OCI-LY1 (cell line): Measurements from ENCODE around the gene ST6GAL2.

Source experiments
- H2AFZ ChIP-seq: fragments of 200-600 bp; sonication (generic), shearing (Covaris generic); 2 replicates; pipeline ENCODE4 v1.6.0; 2014; ENCODE audit warnings: antibody characterized with exemption, mild to moderate bottlenecking, low read length
- H3F3A ChIP-seq: fragments of 200-600 bp; sonication (generic), shearing (Covaris generic); 2 replicates; pipeline ENCODE4 v1.6.0; 2014; ENCODE audit warnings: mild to moderate bottlenecking, antibody characterized with exemption, low read length, moderate library complexity; ENCODE audit not compliant: insufficient read depth
- H3K27ac ChIP-seq: fragments of 200-600 bp; sonication (generic); 2 replicates; pipeline ENCODE4 v1.5.1; 2014; ENCODE audit warnings: low read length, mixed run types, mild to moderate bottlenecking, low read depth; ENCODE audit not compliant: poor library complexity, severe bottlenecking
- H3K27me3 ChIP-seq: fragments of 200-600 bp; sonication (generic); 2 replicates; pipeline ENCODE4 v1.6.0; 2014; ENCODE audit warnings: antibody characterized with exemption, mild to moderate bottlenecking, low read length, moderate library complexity; ENCODE audit not compliant: insufficient read depth
- H3K36me3 ChIP-seq: fragments of 200-600 bp; sonication (generic); 2 replicates; pipeline ENCODE4 v1.6.1; 2014; ENCODE audit warnings: mild to moderate bottlenecking, antibody characterized with exemption, low read length, moderate library complexity, mixed read lengths; ENCODE audit not compliant: insufficient read depth
- H3K4me1 ChIP-seq: fragments of 200-600 bp; sonication (generic); 2 replicates; pipeline ENCODE4 v1.5.1; 2014; ENCODE audit warnings: mild to moderate bottlenecking, low read length, moderate library complexity; ENCODE audit not compliant: insufficient read depth, severe bottlenecking
- H3K4me2 ChIP-seq: fragments of 200-600 bp; sonication (generic), shearing (Covaris generic); 2 replicates; pipeline ENCODE4 v1.6.1; 2014; ENCODE audit warnings: low read length
- H3K4me3 ChIP-seq: fragments of 200-600 bp; sonication (generic); 2 replicates; pipeline ENCODE4 v1.5.1; 2014; ENCODE audit warnings: low read length, low read depth, mild to moderate bottlenecking, mixed read lengths; ENCODE audit not compliant: poor library complexity, severe bottlenecking
- H3K79me2 ChIP-seq: fragments of 200-600 bp; shearing (Covaris generic); 2 replicates; pipeline ENCODE4 v1.6.1; 2016; ENCODE audit warnings: mixed run types, low read length, mixed read lengths; ENCODE audit not compliant: insufficient read depth
- H3K9ac ChIP-seq: fragments of 200-600 bp; sonication (generic), shearing (Covaris generic); 2 replicates; pipeline ENCODE4 v1.6.1; 2014; ENCODE audit warnings: mild to moderate bottlenecking, low read length, mixed read lengths
- H3K9me2 ChIP-seq: fragments of 200-600 bp; sonication (generic), shearing (Covaris generic); 2 replicates; pipeline ENCODE4 v1.6.1; 2014; ENCODE audit warnings: low read depth, mild to moderate bottlenecking, low read length, mixed read lengths
- H3K9me3 ChIP-seq: fragments of 200-600 bp; shearing (Covaris generic); 2 replicates; pipeline ENCODE4 v1.6.1; 2014; ENCODE audit warnings: low read length, mixed read lengths
- H4K20me1 ChIP-seq: fragments of 200-600 bp; sonication (generic), shearing (Covaris generic); 2 replicates; pipeline ENCODE4 v1.6.0; 2016; ENCODE audit warnings: mild to moderate bottlenecking, low read length; ENCODE audit not compliant: insufficient read depth
- EZH2 ChIP-seq: fragments of 200-600 bp; sonication (generic), shearing (Covaris generic); IDR thresholded peaks from 2 replicates; pipeline ENCODE4 v1.8.0; 2017; ENCODE audit warnings: borderline replicate concordance, mixed run types, mild to moderate bottlenecking, antibody characterized with exemption, low read length, moderate library complexity, mixed read lengths
- TF ChIP-seq, protein P1 (sequence below): fragments of 200-600 bp; sonication (generic), shearing (Covaris generic); IDR thresholded peaks from 2 replicates; pipeline ENCODE4 v1.5.1; 2017; ENCODE audit warnings: mild to moderate bottlenecking, antibody characterized with exemption, low read length, moderate library complexity, mixed read lengths

ST6GAL2 gene

DNA sequence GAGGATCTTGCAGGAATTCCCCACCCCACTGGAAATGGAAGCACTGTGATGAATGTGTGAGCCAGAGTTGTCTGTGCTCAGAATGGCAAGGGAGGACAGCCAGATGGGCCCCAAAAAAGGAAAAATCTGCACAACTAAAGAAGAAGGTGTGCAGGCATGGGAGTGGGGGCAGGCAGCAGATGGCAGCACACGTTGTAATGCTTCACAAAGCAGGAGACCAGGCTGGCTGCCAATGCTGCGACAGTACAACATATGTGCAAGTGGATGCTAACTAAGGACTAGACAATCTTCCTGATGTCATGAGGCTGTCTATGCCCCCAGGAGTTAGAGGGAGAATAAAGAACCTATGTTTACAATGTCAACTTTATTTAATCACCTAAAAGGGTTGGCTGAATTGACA is 27.2 kb downstream of the ST6GAL2 start:
- no peak overlapping the region for H3K9ac ChIP-seq
- H3K27ac ChIP-seq, result no peak overlapping the region
- no peak overlapping the region for H2AFZ ChIP-seq
- TF ChIP-seq, protein P1, sequence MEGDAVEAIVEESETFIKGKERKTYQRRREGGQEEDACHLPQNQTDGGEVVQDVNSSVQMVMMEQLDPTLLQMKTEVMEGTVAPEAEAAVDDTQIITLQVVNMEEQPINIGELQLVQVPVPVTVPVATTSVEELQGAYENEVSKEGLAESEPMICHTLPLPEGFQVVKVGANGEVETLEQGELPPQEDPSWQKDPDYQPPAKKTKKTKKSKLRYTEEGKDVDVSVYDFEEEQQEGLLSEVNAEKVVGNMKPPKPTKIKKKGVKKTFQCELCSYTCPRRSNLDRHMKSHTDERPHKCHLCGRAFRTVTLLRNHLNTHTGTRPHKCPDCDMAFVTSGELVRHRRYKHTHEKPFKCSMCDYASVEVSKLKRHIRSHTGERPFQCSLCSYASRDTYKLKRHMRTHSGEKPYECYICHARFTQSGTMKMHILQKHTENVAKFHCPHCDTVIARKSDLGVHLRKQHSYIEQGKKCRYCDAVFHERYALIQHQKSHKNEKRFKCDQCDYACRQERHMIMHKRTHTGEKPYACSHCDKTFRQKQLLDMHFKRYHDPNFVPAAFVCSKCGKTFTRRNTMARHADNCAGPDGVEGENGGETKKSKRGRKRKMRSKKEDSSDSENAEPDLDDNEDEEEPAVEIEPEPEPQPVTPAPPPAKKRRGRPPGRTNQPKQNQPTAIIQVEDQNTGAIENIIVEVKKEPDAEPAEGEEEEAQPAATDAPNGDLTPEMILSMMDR, result no peak
- no peak for TF ChIP-seq EZH2
- H3F3A ChIP-seq, result no peaks in the 10 kb centered on the region
- H3K4me3 ChIP-seq, result no peak overlapping the region
- H3K4me2 ChIP-seq, result no peak overlapping the region
- H3K4me1 ChIP-seq, result no peaks in the 10 kb centered on the region
- H3K36me3 ChIP-seq, result no peaks in the 10 kb centered on the region
- no peaks in the 10 kb centered on the region for H3K9me3 ChIP-seq
- no peaks in the 10 kb centered on the region for H3K9me2 ChIP-seq
- no peaks in the 10 kb centered on the region for H3K79me2 ChIP-seq
- H3K27me3 ChIP-seq, result no peaks in the 10 kb centered on the region
- no peaks in the 10 kb centered on the region for H4K20me1 ChIP-seq

DNA sequence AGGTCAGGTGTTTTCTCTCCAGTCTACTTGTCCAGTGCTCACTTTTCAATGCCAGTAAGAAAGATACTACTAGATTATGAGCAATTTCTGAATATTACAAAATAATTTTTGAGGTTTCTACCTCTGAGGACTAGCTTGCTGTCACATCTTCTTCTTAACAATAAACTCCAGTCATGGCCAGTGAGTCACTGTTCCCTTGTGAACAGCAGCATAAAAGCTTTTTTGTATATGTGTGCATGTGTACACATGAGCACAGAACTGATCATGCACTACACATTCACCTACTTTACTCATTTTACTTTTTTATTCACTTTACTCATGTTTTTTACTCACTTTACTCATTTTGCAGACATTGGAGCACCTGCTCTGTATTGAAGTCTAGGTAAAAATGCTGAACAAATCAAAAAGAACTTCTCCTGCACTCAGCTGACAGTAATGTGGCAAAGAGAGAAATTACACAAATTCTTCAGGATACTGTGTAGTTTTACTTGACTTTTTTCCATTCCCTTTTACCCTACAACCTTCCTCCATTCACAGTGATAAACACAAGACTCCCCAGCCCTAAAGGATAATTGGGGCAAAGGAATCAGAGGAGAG is 28.0 kb downstream of the ST6GAL2 start:
- Histone ChIP-seq H3K27ac (no peak overlapping the region), H3K27me3 (no peaks in the 10 kb centered on the region), H3K9me2 (no peaks in the 10 kb centered on the region), H2AFZ (no peak overlapping the region), H3F3A (no peaks in the 10 kb centered on the region), H3K36me3 (no peaks in the 10 kb centered on the region), H3K4me2 (no peak overlapping the region), H3K4me1 (no peaks in the 10 kb centered on the region), H4K20me1 (no peaks in the 10 kb centered on the region), H3K9ac (no peak overlapping the region), H3K79me2 (no peaks in the 10 kb centered on the region), H3K4me3 (no peak overlapping the region), H3K9me3 (no peaks in the 10 kb centered on the region)
- TF ChIP-seq EZH2, result no peak
- TF ChIP-seq, protein P1, result no peak

DNA sequence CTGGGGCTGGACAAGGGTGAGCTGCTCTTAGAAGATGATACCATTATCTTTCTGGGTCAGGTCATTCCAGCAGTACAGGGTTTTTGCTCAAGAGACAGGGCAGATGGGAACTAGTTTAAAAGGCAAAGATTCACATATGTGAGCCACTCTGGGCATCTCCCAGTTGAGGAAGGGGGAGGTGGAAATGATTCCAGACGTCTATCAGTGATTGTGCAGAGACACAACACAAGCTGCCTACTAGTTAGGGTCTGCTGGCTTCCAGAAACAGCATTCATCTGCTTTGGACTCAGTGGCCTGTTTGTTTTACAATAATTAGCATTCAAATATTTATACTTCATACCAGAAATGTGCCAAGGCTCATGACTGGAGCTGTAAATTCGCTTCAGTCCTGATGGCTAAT is 32.3 kb downstream of the ST6GAL2 start:
- Histone ChIP-seq H3K9me2 (no peaks in the 10 kb centered on the region), H3K27ac (no peak overlapping the region), H3K4me2 (no peak overlapping the region), H3K9ac (no peak overlapping the region), H3F3A (no peaks in the 10 kb centered on the region), H3K9me3 (no peaks in the 10 kb centered on the region), H3K27me3 (no peaks in the 10 kb centered on the region), H3K4me1 (no peaks in the 10 kb centered on the region), H3K4me3 (no peak overlapping the region), H3K79me2 (no peaks in the 10 kb centered on the region), H4K20me1 (no peaks in the 10 kb centered on the region), H2AFZ (no peak overlapping the region), H3K36me3 (no peaks in the 10 kb centered on the region)
- no peak for TF ChIP-seq EZH2
- TF ChIP-seq, protein P1, result no peak
